ENCODE measurements around the gene SLC5A2. TPM values are rescaled to one million over a fixed set of nuclear protein-coding genes. Genes with fewer than 3 reads are reported as not detected.

SLC5A2 gene
- polyA plus RNA-seq, 3 donors = 0.04 TPM; not detected in 2

GRCh38 chr16:31519759-31520431, 37.0 kb downstream of the SLC5A2 start:
- DNase-seq = no peak
- no peaks in the 10 kb centered on the region for H3K4me1 ChIP-seq (ENCODE audit: control insufficient read depth in 1 of 2, insufficient read depth in 2 of 2, low read length in 2 of 2)
- TF ChIP-seq CTCF (IDR thresholded peaks at IDR 0.05) = no peak
- WGBS (ENCODE audit: insufficient coverage) = 90% methylated on average over 2 of the region's 2 CpGs
- no peak overlapping the region for H2AFZ ChIP-seq (ENCODE audit: insufficient read depth, low read depth, low read length, poor library complexity, severe bottlenecking)
- H3K27me3 Mint-ChIP-seq (ENCODE audit: low read depth in 3 of 3) = peaks cover 0 to 5% (median 2%) of the 10 kb centered on the region in 3 donors
- intact Hi-C loops (cut with micrococcal nuclease) = no loop called here
- H3K4me3 Mint-ChIP-seq = no peak overlapping the region
- H3K27me3 ChIP-seq (ENCODE audit: control insufficient read depth in 2 of 2, insufficient read depth in 2 of 2, low read length in 2 of 2) = no peaks in the 10 kb centered on the region
- H3K27ac Mint-ChIP-seq = no peak overlapping the region
- no peaks in the 10 kb centered on the region for H3K79me2 ChIP-seq (ENCODE audit: insufficient read depth, low read length)
- H4K20me1 ChIP-seq (ENCODE audit: insufficient read depth, low read length) = no peaks in the 10 kb centered on the region
- H3K4me2 ChIP-seq (replicated peaks; ENCODE audit: extremely low read depth, low read length, poor library complexity, severe bottlenecking) = no peak overlapping the region
- no peak overlapping the region for H3K4me3 ChIP-seq (replicated peaks in 1 of 3; ENCODE audit: low read depth in 2 of 3, low read length in 3 of 3)
- no peaks in the 10 kb centered on the region for H3K36me3 ChIP-seq (replicated peaks in 1 of 2; ENCODE audit: control insufficient read depth in 1 of 2, insufficient read depth in 2 of 2, low read length in 2 of 2)
- H3K4me1 Mint-ChIP-seq = no peaks in the 10 kb centered on the region
- no peak overlapping the region for H3K9ac ChIP-seq (ENCODE audit: insufficient read depth, low read length, poor library complexity, severe bottlenecking)
- H3K9me3 Mint-ChIP-seq = peaks cover 6 to 21% (median 17%) of the 10 kb centered on the region in 7 donors
- peaks cover 0 to 12% of the 10 kb centered on the region in 2 donors for H3K9me3 ChIP-seq (replicated peaks in 1 of 2; ENCODE audit: control insufficient read depth in 1 of 2, insufficient read depth in 1 of 2, low read length in 2 of 2)
- no peaks in the 10 kb centered on the region for H3K36me3 Mint-ChIP-seq
- no peak overlapping the region for H3K27ac ChIP-seq (ENCODE audit: low read depth in 1 of 2, low read length in 2 of 2)

- no peaks in the 10 kb centered on the region for H3K79me2 ChIP-seq (ENCODE audit: insufficient read depth, low read length)
- no peak for TF ChIP-seq CTCF (IDR thresholded peaks at IDR 0.05)
- Mint-ChIP-seq H3K4me3 (no peak overlapping the region), H3K36me3 (no peaks in the 10 kb centered on the region), H3K4me1 (no peaks in the 10 kb centered on the region), H3K27ac (no peak overlapping the region), H3K9me3 (peaks cover 4 to 17% (median 11%) of the 10 kb centered on the region in 7 donors), H3K27me3 (ENCODE audit: low read depth in 3 of 3) (peaks cover 0 to 2% (median 1%) of the 10 kb centered on the region in 3 donors)
- no peak overlapping the region for H3K9ac ChIP-seq (ENCODE audit: insufficient read depth, low read length, poor library complexity, severe bottlenecking)
- H3K9me3 ChIP-seq (replicated peaks in 1 of 2; ENCODE audit: control insufficient read depth in 1 of 2, insufficient read depth in 1 of 2, low read length in 2 of 2) = peaks cover 0 to 5% of the 10 kb centered on the region in 2 donors
- no peaks in the 10 kb centered on the region for H3K27me3 ChIP-seq (ENCODE audit: control insufficient read depth in 2 of 2, insufficient read depth in 2 of 2, low read length in 2 of 2)
- no peaks in the 10 kb centered on the region for H4K20me1 ChIP-seq (ENCODE audit: insufficient read depth, low read length)
- DNase-seq = no peak
- no peak overlapping the region for H3K4me2 ChIP-seq (replicated peaks; ENCODE audit: extremely low read depth, low read length, poor library complexity, severe bottlenecking)
- no peak overlapping the region for H2AFZ ChIP-seq (ENCODE audit: insufficient read depth, low read depth, low read length, poor library complexity, severe bottlenecking)
- H3K4me1 ChIP-seq (ENCODE audit: control insufficient read depth in 1 of 2, insufficient read depth in 2 of 2, low read length in 2 of 2) = no peaks in the 10 kb centered on the region
- intact Hi-C loops (cut with micrococcal nuclease) = no loop called here
- no peak overlapping the region for H3K4me3 ChIP-seq (replicated peaks in 1 of 3; ENCODE audit: low read depth in 2 of 3, low read length in 3 of 3)
- WGBS (ENCODE audit: insufficient coverage) = no CpG with 5 or more reads among the region's 3 CpGs
- H3K27ac ChIP-seq (ENCODE audit: low read depth in 1 of 2, low read length in 2 of 2) = no peak overlapping the region
- no peaks in the 10 kb centered on the region for H3K36me3 ChIP-seq (replicated peaks in 1 of 2; ENCODE audit: control insufficient read depth in 1 of 2, insufficient read depth in 2 of 2, low read length in 2 of 2)
Observed at GRCh38 chr16:31521368-31521767, 38.4 kb downstream of the SLC5A2 start.

All from CD14-positive monocyte (primary cell).